GM18498 (cell line): ENCODE data around the gene LTBP3.
A peak's percentile ranks its signal among the peaks of the same experiment; 100 is the strongest.
"Not testable (repeated sequence)": the region's sequence is repeated elsewhere in the genome, so short reads cannot be mapped to it uniquely, and the experiment has no call there.

ENCODE experiments used
- ATAC-seq: cut with Tn5 transposase; IDR thresholded peaks from one replicate; pipeline ENCODE4 v1.9.1; 2021; ENCODE audit warnings: mild to moderate bottlenecking, moderate library complexity; ENCODE audit not compliant: unreplicated experiment

Gene LTBP3

GRCh38 chr11:65518941-65519549, 39.1 kb downstream of the LTBP3 start:
- ATAC-seq, result not testable (repeated sequence)

GRCh38 chr11:65516135-65516968, 41.8 kb downstream of the LTBP3 start:
- no peak for ATAC-seq

GRCh38 chr11:65512311-65512710, 45.8 kb downstream of the LTBP3 start:
- not testable (repeated sequence) for ATAC-seq

GRCh38 chr11:65506772-65507505, 51.2 kb downstream of the LTBP3 start:
- peak; percentile 16 for ATAC-seq

- ATAC-seq, result no peak
Observed at GRCh38 chr11:65506290-65506771, 51.8 kb downstream of the LTBP3 start.

- no peak for ATAC-seq
Observed at GRCh38 chr11:65505466-65506289, 52.5 kb downstream of the LTBP3 start.

- ATAC-seq, result no peak
Observed at GRCh38 chr11:65504674-65505465, 53.3 kb downstream of the LTBP3 start.

- no peak for ATAC-seq
Observed at GRCh38 chr11:65503949-65504673, 54.0 kb downstream of the LTBP3 start.

GRCh38 chr11:65503368-65503948, 54.7 kb downstream of the LTBP3 start:
- ATAC-seq, result no peak

GRCh38 chr11:65502555-65503367, 55.4 kb downstream of the LTBP3 start:
- no peak for ATAC-seq

GRCh38 chr11:65502274-65502554, 55.9 kb downstream of the LTBP3 start:
- no peak for ATAC-seq

- ATAC-seq, result no peak
Observed at GRCh38 chr11:65501472-65502273, 56.5 kb downstream of the LTBP3 start.

- no peak for ATAC-seq
Observed at GRCh38 chr11:65501186-65501471, 57.0 kb downstream of the LTBP3 start.

- ATAC-seq, result no peak
Observed at GRCh38 chr11:65500387-65501185, 57.6 kb downstream of the LTBP3 start.

GRCh38 chr11:65499713-65500386, 58.3 kb downstream of the LTBP3 start:
- ATAC-seq, result no peak

GRCh38 chr11:65498977-65499712, 59.0 kb downstream of the LTBP3 start, which contains the start of gene MALAT1:
MALAT1 (plus strand) TSS chr11:65499045.
- ATAC-seq, result peak; percentile 39
